NT2/D1 (cell line): ENCODE results near the gene SH3YL1.

Experiments
- SUZ12 ChIP-seq: IDR thresholded peaks from 2 replicates; pipeline ENCODE4 v1.6.1; 2011; ENCODE audit not compliant: insufficient read length, insufficient read depth; ENCODE audit errors: extremely low read depth
- YY1 ChIP-seq: IDR thresholded peaks from 2 replicates; pipeline ENCODE4 v1.6.1; 2011; ENCODE audit not compliant: insufficient read length, insufficient read depth
- ZNF274 ChIP-seq: IDR thresholded peaks from 2 replicates; pipeline ENCODE4 v1.6.1; 2011; ENCODE audit warnings: mild to moderate bottlenecking, low read depth, low read length

DNA sequence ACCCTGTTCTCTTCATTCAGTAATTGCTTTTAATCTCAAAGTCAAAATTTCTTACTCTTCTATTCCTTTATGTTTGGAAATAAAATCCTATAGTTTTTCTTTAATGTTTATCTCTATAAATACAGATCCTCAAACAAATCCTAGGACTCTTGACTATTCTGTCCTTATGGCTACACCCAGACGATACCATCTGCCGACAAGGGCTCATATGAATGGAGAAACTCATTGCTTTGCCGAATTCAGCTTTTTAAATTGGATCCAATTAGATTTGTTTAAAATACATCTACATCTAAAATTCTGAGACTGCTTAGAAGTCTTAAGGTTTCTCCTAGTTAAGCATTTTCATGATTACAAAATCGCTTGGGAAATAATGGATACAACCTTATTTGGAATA lies 15.1 kb upstream of the SH3YL1 start:
- TF ChIP-seq SUZ12 (no peak), ZNF274 (no peak), YY1 (no peak)
